ENCODE results near the gene ZNF236.

Gene ZNF236

DNA sequence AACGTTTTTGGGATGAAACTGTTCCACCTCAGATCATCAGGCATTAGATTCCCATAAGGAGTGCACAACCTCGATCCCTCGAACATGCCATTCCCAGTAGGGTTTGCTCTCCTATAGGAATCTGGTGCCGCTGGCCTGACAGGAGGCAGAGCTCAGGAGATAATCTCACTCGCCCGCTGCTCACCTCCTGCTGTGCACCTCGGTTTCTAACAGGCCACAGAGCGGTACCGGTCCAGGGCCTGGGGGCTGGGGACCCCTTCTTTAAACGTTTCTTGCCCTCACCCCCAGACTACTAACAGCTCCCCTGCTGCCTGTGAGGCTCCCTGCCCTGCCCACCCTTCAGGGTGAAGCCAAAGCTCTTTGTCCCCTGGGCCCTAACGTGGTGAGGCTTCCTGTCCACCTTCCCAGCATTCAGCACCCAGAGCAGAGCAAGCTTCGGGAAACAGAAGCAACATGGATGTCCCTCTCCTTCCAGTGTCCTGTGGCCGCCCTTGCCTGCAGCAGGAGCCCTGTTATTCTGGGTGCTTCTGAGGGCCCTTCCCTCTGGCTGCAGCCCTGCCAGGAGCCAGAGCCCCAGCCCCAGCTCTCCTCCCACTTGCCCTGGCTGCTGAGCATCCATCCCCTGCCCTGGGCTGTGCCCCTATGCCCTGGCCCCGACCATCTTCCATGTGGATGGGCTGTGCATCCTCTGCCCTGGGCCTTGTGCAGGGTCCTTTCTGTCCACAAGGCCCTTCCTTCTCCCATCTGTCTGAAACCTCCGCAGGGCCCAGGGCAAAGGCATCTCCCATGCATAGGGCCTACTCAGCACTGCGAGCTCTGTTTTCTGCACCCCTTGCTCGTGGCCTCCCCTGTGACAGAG, 170.1 kb downstream of the ZNF236 start:
- DNase-seq: no peak

DNA sequence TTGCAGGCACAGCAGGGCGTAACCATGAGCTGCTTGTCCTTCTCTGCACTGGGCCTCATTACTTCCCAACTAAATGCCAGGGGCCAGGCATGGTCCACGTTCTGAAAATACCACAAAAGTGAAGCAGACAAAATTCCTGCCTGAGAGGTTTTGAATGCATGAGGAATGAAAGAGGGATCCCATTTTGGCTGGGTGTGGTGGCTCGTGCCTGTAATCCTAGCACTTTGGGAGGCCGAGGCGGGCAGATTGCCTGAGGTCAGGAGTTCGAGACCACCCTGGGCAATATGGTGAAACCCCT, 170.7 kb downstream of the ZNF236 start:
- no peak for DNase-seq

DNA sequence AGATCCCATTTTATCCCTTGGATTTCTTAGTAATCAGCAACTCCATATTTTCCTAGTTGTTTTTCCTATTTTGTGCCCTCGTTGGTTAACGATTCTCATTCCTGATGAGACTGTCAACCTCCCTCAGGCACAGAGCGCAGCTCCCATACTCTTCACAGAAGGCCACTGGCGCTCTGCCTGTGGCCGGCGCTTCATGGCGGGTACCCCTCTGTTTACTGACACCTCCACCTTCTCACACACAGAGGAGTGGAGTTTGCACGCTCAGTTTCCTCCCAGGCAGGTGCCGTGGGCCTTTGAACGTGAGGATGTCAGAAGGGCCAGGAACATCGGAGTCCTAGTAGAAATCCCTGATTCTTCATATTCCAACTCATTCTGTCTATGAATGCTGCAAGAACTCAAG, 171.2 kb downstream of the ZNF236 start:
- no peak for DNase-seq

DNA sequence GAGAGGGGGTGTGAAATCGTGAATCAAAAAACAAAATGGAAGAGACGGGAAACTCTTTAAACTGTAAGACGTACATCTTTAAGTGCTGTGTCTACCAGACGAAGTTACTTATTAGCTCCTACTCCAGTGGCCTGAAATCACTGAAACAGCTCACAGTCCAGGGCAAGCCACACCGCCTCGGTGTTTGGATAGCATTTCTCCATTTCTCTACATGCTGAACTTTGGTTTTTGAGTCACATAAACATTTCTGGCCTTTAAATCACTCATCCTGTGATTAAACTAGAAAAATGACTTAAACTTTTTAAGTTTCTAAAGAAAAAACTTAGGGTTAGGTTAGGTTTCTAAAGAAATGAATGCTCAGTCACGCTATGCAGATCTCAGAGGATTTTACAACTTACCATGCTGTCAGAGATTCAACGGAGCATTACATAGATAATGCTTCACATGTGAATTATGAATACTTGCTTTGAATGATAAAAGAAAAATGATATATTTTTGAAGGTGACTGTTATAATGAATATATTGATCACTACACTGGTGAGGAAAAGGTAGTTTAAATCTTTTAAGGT, 171.8 kb downstream of the ZNF236 start:
- DNase-seq: no peak

DNA sequence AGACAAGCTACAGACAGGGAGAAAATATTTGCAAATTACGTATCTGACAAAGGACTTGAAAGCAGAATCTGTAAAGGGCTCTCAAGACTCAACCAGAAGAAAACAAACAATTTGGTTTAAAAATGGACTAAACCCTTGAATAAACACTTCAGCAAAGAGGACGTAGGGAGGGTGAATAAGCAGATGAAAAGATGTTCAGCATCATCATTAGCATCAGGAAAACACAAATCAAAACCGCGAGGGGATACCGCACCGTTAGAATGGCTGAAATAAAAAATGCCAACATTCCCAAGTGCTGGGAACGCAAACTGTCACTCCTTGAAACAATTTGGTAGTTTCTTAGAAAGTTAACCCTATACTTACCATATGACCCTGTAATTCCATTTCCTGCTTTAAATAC, 173.5 kb downstream of the ZNF236 start:
- DNase-seq: no peak

DNA sequence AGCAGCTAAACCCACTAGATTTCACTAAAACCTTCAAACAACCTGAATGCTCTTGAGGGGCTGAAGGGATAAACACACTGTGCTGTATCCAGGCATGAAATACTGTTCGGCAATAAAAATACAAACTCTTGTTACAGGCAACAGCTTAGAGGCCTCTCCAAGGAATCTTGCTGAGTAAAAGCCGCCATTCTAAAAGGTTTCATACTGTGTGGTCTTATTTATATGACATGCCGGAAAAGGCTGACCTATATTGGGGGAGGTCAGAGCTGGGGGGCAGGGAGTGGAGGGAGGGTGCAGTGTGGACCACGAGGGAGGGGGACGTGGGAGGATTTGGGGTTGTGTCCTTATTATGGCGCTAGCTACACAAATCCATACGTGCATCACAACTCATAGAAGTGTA, 174.1 kb downstream of the ZNF236 start:
- DNase-seq: no peak

DNA sequence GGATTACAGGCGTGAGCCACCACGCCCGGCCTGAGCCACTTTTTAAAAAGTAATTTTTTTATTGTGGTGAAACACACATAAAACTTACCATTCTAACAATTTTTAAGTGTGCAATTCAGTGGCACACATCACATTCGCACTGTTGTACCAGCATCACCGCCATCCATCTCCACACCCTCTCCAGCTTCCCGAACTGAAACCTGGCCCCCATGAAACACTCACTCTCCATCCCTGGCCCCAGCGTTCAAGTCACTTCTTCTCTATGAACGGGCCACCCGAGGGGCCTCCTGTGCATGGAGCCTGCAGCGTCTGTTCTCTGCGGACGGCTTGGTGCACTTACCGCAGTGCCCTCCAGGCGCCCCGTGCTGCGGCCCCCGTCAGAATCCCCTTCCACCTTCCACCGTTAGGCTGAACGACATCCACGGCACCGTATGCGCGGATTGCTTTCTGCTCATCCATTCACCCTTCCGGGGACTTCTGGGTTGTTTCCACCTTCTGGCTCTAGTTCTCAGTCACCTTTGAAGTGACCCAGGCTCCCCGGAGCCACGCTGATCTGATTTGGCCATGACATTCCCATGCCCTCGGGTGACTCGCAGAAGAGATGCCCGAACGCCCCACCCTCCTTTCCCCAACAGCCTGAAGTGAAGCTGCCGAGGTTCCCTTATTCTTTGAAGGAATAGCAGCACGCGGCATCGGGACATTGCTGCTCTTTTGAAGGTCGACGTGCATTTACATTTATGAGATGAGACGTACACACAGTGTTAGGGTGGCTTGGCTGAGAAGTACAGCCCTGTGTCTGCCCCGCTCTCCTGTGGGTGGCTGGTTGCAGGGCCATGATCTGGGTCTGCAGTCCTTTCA, 175.8 kb downstream of the ZNF236 start:
- no peak for DNase-seq

DNA sequence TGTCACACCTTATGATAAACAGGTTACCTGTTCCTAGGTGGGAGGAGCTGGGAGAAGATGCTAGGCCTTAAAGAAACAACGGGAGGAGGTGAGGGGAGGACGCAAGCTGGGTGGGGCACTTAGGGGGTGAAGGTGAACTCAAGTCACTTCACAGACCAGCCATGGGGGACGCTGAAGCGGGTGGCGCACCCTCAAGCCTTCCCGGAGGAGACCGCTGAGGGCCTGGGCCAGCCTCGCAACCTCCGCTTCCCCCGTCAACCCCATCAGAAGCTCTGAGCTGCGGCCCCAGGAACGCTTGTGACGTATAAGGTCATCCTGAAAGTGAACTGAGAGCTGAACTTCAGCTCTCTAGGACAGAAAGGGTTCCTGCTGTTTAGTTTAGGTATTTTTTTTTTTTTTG, 176.7 kb downstream of the ZNF236 start:
- DNase-seq: no peak

DNA sequence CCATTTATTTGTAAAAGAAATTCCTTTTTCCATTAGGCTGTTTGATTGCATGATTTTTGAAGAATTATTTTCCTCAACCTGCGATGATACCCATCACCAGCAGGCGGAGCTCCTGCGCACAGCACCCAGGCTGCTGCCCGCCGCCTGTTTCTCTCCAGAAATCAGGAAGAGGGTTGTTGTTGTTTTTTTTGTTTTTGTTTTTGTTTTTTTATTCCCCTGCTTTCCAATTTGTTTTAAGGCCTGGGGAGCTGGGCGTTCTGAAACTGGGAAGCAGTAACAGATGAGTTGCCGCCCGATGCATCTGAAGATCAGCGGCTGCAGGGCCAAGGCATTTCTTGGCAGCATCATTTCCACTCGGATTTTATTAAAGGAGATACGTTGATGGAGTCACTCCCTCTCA, 178.2 kb downstream of the ZNF236 start:
- DNase-seq: no peak

DNA sequence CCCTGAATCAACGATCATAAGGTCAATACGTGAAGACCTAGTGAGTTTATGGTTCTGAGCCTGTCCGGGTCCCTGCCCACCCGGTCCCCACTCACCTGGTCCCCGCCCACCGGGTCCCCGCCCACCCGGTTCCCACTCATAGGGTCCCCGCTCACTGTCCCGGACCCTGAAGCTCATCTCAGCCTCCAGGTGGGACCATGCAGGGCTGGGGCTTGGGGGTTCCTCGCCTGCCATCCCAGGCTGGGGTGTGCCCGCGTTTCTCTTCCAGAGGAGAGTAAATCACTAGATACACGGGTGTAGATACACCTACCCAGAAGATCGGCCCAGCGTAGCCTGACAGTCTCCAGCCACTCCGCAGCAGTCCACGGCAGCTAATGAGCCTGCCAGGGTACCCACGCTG, 178.7 kb downstream of the ZNF236 start:
- no peak for DNase-seq

DNA sequence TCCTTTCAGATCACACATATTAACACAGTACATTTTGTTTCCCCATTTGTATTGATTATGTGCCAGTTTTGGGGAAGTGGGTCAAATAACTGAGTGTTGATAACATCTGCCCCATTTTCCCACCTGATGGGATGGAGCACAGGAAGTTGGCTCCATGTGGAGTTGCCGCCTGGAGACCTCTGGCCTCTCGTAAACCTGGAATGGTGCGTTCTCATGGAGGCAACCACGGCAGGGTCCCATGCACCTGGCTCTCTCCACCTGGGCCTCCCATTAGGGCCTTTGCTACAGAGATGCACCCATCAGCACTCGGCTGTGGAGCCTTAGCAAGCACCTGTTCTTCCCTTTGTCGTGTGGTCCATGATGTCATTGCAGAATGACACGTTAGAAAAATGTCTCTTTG, 179.6 kb downstream of the ZNF236 start:
- DNase-seq: no peak

DNA sequence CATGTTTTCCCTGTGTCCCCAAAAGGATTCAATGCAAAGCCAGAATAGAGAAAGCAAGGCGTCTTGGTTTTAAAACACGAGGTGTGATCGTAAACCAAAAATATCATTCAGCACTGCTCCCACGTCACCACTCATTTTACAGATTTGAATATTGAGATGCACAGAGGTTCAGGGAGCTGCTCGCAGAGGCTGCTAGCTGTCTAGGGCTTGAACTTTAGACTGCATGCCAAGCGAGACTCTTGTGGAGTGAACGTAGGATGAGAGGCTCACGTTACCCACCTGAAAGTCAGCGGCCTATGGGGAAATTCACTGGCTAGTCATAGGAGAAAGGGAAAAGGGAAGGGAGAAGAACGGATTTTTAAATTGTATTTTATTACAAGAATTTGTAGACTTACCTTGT, 180.1 kb downstream of the ZNF236 start:
- DNase-seq: no peak

DNA sequence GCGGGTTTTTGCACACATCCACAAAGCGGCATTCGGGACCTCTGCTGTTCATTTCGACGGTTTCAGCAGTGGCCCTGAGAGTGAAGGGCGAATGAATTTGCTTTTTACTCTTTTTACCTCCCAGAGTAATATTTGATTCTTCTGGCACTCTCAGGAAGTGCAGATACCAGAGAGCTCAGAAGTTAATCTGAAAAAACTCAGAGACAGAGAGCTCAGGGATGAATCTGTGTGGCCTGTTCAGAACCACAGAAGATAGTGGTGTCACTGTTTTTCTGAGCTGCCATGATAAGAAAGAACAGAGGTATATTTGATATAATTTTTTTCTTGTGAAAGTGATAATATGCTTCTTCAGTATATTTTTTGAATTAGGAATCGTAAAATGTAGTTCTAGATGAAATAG, 181.0 kb downstream of the ZNF236 start:
- no peak for DNase-seq

DNA sequence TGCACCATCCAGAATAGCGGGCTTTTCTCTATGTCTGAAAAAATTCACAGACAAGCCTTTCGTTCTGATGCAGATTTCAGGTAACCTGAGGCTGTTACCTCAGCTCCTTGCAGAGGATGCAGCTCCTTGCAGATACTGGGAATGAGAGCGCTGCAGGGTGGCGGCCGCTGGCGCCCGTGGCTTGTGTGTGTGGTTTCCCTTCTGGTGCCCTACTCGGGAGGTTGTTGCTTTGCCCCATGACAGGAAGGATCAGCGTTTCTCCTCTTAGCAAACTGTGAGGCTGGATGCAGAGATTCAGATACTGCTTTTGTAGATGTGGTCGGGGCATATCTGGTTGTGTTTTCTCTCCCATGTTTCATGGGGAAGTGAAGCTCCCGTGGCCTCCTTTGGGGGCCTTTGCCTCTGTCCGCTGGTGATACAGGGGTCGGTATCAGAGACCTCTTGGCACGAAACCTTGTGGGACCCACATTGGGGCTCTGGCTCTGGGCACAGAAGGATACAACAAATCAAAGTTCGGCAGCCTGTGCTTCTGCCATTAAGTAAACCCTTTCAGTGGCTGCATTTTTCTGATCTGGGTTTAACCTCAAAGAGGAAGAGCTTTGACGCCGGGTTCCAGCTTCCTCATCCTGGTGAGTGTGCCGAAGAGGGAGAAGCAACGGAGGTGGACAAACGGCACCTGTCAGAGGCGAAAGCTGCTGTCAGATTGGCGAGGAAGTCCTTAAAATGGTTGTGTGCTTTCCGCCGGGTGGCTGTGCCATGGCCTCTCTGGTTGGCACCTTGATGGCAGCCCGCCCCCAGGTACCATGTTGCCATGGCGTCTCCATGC, 182.4 kb downstream of the ZNF236 start:
- no peak for DNase-seq

DNA sequence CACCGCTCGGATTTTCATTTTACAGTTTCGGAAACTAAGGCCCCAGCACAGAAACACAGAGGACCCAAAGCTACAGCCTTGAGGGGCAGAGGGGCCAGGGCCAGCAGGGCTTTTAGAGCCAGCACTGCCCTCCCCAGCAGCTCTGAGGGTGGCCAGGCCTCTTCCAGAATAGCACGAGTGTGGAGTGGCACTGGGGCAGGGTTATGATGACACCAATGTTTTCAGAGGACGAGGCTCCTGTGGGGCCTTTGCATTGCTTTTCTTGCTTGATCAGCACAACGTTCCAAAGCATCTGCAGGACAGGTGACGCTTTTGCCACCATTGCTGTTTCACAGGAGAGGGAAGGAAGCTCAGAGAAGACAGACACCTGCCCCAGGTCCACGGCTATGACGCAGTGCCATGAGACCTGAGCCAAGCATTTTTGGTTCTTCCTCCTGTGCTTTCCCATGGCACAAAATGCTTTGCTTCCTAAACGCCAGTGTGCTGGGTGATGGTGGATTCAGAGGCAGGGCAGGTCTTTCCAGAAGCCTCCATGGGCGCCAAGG, 183.4 kb downstream of the ZNF236 start:
- no peak for DNase-seq

DNA sequence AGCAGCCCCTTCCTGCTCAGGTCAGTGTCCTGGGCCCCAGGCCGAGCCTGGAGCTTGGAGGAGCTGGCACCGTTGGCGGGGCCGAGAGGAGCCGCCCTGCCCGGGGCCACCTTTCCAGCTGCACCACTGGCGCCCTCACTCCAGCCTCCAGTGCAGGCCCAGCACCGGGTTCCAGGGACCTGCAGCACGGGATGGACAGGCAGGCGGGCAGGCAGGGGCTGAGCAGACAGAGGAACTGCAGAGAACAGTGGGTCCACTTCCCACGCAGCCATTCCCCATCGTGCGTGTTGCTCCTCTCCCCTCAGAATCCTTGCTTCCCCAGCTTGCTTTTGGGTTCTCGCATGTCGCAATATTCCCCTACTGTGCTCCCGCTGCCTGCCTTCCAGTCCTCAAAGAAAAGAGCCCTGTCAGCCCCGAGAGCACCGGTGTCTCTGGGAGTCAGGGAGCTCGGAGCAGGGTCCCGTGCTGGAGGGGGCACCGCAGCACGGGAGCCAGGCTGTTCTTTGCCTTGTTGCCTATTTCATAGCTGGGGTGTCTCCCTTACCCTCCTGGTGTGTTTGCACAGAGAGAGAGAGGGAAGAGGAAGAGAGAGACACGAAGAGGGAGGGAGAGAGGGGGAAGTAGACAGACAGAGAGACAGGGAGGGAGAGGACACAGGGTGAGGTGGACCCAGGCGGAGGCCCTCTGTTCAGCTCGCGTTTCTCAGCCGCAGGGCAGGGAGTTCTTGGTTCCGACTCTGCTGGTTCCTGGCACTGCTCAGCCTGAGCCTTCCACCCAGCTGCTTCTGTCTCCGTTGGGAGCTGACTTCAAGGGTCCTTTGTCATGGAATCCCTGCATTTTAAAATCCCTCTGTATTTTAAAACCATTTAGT, 184.2 kb downstream of the ZNF236 start:
- DNase-seq: no peak

DNA sequence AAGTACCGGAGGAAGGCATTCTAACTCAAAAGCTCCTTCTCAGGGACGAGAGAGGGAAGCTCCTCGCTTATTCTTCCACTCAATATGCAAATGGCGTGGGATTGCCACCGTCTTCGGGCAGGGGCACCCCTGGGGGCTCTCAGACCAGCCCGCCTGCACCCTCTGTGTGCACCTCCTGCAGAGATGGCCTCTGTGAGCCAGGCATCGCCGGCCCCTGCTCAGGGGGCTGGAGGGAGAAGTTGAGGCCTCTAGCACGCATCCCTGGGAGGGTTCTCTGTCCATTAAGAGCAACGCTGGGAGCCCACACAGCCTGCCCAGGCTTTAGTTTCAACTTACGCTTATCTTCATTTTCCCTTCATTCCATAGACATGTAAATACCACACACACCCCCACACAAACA, 184.9 kb downstream of the ZNF236 start:
- DNase-seq: no peak

DNA sequence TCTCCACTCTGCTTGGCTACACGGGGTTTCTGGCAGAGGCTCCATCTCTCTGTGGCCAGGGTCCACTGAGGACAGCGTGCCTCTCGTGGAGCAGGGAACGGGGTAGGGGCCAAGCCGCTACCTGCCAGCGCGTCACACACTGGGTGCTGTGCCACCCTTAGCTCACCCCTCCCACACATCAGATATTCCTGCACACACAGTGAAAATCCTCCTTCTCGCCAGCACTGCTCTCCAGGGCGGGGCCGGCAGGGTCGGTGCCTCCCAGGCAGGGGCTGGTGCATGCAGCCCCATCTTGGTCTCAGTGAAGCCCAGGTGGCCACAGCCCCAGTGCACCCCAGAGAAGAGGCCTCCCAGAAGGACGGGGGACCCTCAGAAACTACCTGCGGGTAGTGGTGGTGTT, 185.6 kb downstream of the ZNF236 start:
- no peak for DNase-seq

DNA sequence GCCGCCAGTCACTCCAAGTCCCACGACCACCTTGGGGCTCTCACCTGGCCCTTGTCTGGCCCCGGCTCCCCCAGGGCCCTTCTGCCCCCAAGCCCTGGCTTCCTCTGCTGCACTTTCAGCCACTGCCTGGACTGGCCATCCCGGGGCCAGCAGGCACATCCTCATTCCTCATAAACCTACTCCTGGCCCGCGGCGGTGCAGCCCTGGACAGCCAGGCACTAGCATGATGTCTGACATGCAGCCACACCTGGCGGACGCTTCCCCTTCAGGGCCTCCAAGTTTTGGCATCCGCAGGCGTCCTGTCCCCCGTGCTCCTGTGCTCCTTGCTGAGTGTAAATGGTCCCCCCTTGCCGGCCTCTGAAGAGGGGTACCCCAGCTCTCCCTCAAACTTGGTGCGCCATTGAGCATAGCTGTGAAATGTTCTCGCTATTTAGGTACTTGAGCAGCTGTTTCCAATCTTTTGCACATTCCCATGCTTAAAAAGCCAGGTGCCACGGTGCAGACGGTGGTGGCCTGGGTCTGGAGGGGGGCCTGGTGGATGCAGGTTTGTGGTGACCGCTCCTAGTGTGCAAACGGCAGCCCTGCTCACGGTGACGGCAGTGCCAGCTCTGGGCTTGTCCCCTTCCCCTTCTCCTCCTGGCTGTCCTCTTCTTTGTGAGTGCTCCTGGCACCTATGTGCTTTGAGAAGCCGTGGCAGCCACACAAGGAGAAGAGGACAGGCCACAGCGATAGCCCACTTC, 186.4 kb downstream of the ZNF236 start:
- no peak for DNase-seq

DNA sequence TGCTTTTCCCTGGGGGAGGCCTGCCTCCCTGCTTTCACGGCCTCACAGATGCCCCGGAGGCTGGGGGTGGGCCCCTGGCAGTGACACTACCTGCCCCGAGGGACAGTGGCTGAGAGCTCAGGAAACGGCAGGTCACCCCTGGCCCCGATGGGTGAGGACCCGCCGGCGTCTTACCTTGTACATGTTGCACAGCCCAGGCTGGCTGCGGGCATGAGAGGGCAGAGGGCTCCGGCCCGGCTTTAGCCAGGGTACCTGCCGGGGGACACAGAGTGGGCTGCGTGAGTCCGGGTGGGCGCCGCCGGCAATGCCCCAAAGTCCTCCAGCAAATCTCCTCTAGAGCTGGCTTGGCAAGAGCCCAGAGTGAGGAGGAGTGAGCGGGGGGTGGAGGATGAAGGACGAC, 187.3 kb downstream of the ZNF236 start:
- no peak for DNase-seq

DNA sequence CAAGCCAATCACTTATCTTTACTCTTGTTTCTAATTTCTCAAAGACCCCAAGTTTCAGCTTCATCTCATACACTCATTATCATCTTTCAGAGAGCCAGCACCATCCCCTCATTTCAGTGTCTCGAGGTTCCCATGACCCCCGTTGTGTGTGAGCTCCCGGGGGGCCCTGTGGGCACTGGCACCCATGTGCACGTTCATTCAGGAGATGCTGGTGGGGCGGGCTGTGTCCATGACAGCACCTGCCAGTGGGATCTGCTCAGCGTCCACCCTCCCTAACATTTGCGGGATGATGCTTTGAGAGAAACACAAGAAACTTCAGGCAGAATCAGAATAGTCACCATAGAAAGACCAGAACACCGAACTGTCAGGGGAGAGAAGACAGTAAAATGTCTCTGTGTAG, 189.8 kb downstream of the ZNF236 start:
- DNase-seq: no peak

Measured in NCI-H187 treated with DMSO at 0.1 percent for 48 hours (cell line).